GM12892 (cell line): ENCODE measurements around the gene S100A10.

Source experiments
- POLR2A ChIP-seq: IDR thresholded peaks from 2 replicates; pipeline ENCODE4 v1.6.1; 2011; ENCODE audit warnings: low read depth, low read length, control low read depth
- POLR2AphosphoS5 ChIP-seq: IDR thresholded peaks from 2 replicates; pipeline ENCODE4 v1.6.1; 2011; ENCODE audit warnings: low read depth, low read length, control low read depth
- TAF1 ChIP-seq: IDR thresholded peaks from 2 replicates; pipeline ENCODE4 v1.6.1; 2011; ENCODE audit warnings: low read depth, mild to moderate bottlenecking, control low read depth, low read length, borderline replicate concordance

GRCh38 chr1:152029929-152030211 is 36.2 kb upstream of the S100A10 start:
- TF ChIP-seq TAF1 (no peak), POLR2AphosphoS5 (no peak), POLR2A (no peak)
